8988T (cell line): Measurements from ENCODE around the gene TTC3.
"Not testable (repeated sequence)": the region's sequence is repeated elsewhere in the genome, so short reads cannot be mapped to it uniquely, and the experiment has no call there.

Source experiments
- DNase-seq: peaks from one replicate; pipeline ENCODE4 v3.0.0; 2011

TTC3 gene, protein sequence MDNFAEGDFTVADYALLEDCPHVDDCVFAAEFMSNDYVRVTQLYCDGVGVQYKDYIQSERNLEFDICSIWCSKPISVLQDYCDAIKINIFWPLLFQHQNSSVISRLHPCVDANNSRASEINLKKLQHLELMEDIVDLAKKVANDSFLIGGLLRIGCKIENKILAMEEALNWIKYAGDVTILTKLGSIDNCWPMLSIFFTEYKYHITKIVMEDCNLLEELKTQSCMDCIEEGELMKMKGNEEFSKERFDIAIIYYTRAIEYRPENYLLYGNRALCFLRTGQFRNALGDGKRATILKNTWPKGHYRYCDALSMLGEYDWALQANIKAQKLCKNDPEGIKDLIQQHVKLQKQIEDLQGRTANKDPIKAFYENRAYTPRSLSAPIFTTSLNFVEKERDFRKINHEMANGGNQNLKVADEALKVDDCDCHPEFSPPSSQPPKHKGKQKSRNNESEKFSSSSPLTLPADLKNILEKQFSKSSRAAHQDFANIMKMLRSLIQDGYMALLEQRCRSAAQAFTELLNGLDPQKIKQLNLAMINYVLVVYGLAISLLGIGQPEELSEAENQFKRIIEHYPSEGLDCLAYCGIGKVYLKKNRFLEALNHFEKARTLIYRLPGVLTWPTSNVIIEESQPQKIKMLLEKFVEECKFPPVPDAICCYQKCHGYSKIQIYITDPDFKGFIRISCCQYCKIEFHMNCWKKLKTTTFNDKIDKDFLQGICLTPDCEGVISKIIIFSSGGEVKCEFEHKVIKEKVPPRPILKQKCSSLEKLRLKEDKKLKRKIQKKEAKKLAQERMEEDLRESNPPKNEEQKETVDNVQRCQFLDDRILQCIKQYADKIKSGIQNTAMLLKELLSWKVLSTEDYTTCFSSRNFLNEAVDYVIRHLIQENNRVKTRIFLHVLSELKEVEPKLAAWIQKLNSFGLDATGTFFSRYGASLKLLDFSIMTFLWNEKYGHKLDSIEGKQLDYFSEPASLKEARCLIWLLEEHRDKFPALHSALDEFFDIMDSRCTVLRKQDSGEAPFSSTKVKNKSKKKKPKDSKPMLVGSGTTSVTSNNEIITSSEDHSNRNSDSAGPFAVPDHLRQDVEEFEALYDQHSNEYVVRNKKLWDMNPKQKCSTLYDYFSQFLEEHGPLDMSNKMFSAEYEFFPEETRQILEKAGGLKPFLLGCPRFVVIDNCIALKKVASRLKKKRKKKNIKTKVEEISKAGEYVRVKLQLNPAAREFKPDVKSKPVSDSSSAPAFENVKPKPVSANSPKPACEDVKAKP (N-terminal part only)

DNA sequence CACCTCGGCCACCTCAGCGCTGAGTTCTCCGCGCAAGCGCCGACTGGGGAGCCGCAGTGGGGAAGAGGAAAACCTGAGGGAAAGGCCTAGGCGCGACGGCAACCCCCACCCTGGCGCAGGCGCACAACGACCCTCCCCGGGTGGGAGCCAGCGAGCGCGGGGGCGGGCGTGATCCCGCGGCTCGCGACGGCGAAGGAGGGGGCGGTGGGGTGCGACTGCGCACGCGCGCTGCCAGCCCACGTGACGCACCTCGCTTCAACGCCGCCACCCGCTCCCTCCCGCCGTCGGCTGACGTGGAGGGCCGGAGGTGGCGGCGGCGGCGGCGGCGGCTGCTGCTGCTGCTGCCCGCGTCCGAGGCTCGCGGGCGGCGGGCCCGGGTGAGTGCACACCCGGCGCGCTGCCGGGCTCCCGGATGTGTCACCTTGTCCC, at the start of gene TTC3, which contains the start of gene PIGP:
TTC3 (plus strand) TSS at position 267 of the 429 bp plus-strand sequence. CDS start 14,004 bp downstream, outside the sequence.
PIGP (minus strand) TSS at position 84 of the 429 bp plus-strand sequence. CDS start 556 bp downstream, outside the sequence.
- DNase-seq, result peak; percentile 66

DNA sequence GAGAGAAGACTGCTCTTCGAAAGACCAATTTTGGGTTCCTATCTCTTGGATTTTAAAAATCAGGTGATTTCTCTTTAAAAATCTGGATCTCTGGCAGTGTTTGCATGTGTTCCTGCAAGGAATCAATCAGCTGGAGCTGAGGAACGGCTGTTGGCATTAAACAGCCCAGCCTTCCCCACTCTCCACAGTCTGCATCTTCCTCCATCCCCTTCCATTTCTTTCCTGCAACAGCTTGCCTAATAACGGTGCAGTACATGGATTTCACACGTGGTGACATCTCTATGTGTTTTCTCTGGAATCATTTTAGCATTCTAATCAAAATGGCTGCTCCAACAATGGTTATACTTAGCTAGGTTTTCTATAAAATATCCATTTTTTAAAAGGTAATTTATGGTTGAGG, 46.6 kb upstream of the TTC3 start:
- no peak for DNase-seq

DNA sequence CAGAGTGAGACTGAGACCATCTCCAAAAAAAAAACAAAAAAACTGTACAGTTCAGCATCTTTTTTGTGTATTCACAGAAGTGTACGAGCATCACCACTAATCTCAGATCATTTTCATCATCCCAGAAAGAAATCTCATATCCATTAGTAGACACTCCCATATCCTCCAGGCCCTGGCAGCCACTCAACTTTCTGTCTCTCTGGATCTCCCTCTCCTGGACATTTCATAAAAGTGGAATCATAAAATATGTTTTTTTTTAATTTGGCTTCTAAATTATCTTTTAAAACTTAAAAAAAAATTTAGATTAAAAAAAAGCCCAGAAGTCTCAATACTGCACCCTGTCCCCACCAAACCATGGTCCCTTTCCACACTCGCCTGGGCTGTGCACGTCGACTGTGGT, 44.5 kb upstream of the TTC3 start:
- no peak for DNase-seq

DNA sequence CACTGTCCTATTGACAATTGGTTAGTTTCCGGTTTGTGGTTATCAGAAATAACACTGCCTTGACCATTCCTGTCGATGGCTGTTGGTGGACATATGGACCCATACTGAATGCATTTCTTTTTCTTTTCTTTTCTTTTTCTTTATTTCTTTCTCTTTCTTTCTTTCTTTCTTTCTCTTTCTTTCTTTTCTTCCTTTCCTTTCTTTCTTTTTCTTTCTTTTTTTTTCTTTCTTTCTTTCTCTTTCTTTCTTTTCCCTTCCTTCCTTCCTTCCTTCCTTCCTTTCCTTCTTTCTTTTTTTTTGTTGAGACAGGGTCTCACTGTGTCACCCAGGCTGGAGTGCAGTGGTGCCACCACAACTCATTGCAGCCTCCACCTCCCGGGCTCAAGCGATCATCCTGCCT, 42.2 kb upstream of the TTC3 start:
- no peak for DNase-seq

DNA sequence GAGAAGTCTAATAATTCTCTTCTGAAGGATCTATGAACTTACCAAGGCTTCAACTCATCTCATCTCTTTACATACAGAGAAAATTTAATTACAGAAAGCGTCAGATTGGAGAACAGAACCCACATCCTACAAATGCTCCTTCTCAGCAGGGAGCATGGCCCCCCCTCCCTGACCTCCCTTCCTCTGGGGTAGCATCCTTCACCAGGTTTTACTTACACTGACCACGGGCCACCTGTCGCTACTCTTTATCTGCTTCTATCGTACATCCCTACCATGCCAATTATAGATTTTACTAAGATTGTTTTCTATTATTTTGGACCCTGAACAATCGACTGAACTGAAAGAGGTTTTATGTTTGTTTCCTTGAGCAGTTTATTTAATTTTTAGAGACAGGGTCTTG, 40.8 kb upstream of the TTC3 start:
- no peak for DNase-seq

DNA sequence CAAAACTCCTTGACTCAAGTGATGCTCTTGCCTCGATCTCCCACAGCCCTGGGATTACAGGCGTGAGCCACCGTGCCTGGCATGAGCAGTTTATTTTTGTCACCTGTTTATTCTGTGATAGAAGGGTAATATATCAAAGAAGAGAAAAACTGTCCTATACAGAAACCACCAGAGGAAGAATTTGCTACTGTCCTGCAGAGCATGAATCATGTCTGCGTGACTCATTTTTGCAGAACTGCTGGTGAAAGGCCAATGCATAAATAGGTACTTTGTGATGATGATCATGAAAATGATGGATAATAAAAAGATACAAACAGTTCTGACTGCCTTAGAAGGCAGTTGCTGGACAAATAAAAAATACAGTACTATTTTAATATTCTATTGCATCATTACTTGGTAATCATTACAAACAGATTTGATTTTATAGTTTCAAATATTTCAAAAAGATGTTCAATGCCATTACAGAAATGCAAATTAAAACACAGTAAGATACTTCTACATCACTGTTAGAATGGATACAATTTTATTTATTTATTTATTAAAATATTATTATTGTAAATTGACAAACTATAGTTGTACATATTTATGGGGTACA, 40.1 kb upstream of the TTC3 start:
- DNase-seq, result no peak

DNA sequence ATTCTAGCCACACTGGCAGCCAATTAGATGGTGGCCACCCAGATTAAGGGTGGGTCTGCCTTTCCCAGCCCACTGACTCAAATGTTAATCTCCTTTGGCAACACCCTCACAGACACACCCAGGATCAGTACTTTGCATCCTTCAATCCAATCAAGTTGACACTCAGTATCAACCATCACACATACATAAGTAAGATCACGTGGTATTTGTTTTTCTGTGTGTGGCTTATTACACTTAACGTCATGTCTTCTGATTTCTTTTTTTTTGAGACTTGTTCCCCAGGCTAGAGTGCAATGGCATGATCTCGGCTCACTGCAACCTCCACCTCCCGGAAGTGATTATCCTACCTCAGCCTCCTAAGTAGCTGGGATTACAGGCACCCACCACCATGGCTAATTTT, 38.7 kb upstream of the TTC3 start:
- not testable (repeated sequence) for DNase-seq

DNA sequence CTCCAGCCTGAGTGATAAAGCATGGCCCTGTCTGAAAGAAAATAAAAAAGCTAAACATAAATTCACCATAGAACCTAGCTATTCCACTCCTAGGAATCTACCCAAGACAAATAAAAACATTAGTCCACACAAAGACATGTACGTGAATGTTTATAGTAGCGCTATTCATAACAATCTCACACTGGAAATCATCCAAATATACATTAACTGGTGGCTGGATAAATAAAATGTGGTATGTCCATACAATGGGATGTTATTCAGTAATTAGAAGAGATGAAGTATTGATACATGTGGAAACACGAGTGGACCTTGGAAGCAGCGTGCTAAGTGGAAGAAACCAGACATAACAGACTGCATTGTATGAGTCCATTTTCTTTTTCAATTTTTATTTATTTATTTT, 36.9 kb upstream of the TTC3 start:
- no peak for DNase-seq

DNA sequence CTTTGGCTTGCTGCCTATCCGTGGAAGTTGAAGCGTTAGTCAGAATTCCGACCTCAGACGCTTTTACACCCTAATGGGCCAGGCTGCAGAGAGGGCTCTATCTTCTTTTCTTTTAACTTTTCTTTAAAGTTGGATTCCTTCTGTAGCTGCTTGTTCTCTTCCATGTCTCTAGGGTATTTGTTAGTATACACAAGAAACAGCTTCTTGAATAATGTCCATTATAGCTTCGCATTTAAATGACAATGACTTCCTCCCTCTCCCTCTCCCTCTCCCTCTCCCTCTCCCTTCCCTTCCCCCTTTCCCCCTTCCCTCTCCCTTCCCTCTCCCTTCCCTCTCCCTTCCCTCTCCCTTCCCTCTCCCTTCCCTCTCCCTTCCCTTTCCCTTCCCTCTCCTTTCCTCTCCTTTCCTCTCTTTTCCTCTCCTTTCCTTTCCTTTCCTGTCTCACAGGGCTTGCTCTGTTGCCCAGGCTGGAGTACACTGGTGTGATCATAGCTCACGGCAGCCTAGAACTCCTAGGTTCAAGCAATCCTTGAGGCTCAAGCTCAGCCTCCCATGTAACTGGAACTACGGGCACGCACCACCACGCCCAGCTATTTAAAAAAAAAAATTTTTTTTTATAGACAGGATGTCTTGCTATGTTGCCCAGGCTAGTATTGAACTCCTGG, 33.5 kb upstream of the TTC3 start:
- DNase-seq, result no peak

DNA sequence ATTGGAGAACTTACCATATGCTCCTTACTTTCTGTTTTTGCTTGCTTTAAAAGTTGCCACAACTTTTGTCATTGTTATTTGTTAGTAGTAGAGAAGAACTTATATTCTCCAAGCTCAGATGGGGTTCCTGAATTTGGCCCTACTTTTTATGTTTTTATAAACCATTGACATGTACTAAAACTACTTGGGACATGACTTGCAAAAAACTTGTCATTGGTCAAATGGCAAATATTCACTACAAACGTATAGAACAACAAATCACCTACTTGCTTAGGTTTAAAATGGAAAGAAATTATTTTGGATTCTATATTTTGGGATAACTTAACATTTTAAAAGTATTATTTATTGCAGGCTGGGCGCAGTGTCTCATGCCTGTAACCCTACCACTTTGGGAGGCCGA, 32.8 kb upstream of the TTC3 start:
- no peak for DNase-seq

DNA sequence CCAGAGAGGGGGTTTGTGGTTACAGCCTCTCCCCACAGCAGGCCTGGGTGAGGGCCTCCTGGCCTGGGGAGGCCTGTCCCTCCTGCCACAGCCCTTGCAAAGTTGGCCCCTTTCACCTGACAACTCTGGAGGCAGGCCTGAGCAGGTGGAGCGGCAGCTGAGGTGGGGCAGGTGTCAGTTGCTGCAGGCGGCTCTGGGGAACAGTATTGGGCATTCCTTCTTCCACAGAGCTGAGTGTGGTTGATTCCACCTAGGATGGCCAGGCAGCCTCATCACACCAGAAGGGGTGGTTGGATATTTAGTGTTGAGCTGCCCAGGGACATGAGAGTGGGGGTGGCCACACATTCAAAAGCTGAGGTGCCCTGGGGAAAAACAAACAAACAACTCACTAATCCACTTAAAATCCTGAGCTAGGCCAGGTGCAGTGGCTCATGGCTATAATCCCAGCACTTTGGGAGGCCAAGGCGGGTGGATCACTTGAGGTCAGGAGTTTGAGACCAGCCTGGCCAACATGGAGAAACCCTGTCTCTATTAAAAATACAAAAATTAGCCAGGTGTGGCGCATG, 31.3 kb upstream of the TTC3 start:
- DNase-seq, result no peak

DNA sequence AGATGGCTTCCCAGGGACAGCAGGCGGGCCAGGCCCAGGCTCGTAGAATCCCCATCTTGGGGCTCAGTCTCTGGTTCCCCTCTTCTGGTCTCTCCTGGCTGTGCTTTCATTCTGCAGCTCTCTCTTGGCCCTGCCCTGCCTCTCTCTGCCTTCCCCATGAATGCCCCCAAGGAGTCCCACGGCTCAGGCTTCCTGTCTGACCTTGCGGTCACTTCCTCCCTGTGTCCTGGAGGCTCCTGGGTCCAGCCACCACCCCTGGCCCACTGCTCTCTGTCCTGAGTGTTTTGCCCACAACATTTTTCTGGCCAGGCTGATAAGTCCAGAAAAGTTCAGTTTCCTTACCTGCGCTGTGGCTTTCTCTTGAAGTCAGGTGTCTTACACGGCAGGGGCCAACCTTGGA, 29.2 kb upstream of the TTC3 start:
- no peak for DNase-seq

DNA sequence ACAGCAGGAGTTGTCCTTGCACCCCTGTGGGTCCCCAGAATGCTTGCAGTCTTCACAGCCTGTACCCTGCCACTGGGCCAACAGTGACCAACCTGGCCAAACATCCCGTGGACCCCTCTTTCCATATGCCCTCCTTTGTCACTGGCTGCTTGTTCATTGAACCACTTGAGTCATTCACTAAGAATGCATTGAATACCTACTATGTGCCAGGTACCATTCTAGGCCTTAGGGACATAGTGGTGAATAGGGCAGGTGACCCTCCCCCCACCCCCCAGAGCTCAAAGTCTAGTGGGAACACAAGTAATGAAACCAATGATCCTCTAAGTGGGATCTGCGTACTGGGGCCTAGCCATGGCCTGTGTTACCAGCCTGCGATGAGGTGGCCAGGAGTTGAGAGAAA, 28.4 kb upstream of the TTC3 start:
- no peak for DNase-seq

DNA sequence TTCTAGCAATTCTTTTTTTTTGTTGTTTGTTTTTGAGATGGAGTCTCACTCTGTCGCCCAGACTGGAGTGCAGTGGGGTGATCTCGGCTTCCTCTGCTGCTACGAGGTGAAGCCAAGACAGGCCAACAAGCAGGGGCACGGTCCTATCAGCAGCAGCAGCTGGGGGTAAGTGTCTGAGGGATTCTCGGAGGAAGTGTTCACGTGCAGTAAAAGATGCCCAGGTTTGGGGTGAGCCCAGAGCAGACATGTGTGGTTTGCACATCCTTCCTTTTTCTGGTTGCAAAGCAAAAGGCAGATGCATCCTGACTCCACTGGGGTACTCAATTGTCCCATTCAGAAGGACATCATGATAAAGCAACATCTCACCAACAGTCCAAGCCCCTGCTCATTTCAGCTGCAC, 27.9 kb upstream of the TTC3 start:
- DNase-seq, result no peak

DNA sequence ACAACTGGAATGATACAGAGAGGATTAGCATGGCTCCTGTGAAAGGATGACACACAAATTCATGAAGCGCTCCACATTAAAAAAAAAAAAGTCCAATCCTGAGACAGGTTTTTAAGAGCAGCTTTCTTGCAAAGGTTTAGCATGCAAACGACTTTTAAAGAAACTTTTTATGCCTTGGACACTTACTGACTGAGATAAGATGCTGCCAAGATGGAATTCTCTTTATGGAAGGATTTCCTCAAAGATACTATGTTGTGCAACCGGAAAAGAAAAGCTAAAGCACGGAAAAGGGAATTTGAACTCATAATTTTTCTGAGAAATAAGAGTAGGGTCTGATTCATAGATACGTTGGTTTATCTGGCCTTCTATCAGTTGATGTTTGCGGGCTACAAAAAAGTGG, 27.5 kb upstream of the TTC3 start:
- DNase-seq, result no peak

DNA sequence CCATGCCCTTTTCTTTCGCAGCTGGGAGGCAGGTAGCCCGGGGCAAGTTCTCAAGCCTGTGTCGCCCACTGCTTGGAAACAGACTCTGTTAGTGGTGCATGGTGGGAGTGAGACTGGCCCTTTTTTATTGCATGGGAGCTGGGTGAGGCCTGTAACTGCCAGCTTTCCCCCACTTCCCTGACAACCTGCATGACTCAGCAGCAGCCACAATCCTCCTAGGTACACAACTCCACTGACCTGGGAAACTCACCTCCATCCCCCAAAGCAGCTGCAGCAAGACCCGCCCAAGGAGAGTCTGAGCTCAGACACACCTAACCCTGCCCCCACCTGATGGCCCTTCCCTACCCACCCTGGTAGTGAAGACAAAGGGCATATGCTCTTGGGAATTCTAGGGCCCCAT, 26.0 kb upstream of the TTC3 start:
- no peak for DNase-seq

DNA sequence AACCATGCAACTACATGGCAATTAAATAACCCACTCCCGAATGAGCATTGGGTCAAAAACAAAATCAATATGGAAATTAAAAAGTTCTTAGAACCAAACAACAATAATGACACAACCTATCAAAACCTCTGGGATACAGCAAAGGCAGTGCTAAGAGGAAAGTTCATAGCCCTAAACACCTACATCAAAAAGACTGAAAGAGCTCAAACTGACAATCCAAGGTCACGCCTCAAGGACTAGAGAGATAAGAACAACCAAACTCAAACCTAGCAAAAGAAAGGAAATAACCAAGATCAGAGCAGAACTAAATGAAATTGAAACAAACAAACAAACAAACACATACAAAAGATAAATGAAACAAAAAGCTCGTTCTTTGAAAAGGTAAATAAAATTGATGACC, 23.3 kb upstream of the TTC3 start:
- DNase-seq, result not testable (repeated sequence)

DNA sequence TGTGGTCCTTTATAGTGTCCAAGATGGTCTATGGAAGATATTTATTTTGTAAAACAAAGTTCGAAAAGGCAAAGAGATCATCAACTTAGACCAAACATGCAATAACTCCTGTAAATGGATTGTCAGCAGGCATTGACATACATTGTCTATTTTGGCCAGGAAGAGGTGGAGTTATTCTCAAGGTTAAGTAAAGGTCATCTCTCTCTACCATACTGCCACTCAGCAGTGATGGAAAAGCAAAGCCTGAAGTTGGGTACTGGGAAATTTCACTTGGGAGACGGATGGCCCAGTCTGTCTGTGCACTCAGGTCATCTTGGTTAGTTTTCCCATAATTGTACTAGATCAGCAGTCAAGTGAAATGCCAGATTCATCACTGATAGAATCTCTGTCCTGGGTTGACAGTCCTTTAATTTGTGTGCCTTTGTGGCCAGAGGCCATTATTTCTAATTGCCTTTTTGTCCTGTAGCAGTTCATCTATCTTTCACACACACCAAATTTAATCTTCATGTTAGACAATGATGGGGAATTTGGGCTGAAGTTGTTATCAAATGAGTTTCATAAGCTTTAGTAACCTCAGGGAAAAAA, 17.7 kb upstream of the TTC3 start:
- DNase-seq, result no peak

DNA sequence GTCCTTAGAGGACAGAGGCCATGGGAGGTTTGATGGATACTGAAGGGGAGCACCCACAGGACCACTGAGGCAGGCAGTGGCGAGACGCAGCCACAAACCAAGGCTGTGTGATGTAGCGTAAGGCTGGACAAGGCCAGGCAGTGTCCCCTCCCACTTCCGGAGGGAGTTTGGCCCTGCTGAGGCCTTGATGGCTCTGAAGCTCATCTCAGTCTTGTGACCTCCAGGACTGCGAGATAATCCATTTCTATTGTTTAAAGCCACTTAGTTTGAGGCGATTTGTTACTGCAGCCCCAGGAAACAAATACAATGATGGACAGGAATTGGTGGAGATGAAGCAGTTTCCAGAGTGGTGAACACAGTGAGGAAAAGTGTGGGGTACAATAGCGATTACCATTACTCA, 15.4 kb upstream of the TTC3 start:
- DNase-seq, result no peak

DNA sequence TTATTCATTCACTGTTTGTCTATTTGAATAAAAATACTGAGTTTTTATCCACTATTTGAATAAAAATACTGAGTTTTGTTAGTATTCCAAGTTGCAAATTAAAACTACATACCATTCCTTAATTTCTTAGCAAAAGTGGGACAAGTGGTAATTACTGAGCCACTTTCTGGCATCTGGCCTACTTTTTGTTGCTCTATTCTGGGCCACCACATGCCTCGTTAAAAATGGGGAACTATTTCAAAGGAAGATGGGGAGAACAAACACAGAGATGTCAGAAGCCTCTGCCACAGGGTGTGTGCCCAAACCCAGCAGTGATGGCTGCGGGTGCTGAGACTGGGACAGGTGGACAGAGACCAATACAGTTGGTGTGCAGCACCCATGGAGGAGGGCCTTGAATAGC, 14.8 kb upstream of the TTC3 start:
- DNase-seq, result no peak

DNA sequence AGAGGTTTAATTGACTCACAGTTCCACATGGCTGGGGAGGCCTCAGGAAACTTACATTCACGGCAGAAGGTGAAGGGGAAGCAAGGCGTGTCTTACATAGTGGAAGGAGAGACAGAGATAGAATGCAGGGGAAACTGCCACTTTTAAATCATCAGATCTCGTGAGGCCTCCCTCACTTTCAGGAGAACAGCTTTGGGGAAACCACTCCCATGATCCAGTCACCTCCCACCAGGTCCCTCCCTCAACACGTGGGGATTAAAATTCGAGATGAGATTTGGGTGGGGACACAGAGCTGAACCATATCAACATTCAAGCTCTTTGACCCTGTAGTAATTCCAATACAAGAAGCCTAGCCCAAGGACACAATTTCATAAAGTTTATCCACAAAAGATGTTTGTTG, 13.9 kb upstream of the TTC3 start:
- no peak for DNase-seq
